ENCODE data around the gene ADCY5.

DNA sequence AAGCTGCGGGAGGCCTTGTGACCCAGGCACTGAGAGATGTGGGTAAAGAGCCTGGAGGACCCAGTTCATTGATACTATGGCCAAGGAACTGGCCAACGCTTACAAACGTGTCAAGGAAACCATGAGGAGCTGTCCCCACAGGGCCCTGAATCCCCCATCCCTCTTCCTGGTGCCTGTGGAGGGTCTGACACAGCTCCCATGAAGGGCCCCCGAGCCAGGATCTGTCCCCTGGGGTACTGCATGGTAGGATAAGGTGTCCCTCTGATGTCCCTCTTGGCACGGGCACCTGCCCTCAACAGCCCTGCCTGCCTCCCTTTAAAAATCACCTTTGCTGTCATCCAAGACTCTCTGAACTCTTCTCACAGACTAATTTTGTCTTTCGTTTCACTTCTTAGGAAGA, 122.4 kb downstream of the ADCY5 start:
- TF ChIP-seq POLR2A (IDR thresholded peaks at IDR 0.05): no peak
- TF ChIP-seq, protein P1, sequence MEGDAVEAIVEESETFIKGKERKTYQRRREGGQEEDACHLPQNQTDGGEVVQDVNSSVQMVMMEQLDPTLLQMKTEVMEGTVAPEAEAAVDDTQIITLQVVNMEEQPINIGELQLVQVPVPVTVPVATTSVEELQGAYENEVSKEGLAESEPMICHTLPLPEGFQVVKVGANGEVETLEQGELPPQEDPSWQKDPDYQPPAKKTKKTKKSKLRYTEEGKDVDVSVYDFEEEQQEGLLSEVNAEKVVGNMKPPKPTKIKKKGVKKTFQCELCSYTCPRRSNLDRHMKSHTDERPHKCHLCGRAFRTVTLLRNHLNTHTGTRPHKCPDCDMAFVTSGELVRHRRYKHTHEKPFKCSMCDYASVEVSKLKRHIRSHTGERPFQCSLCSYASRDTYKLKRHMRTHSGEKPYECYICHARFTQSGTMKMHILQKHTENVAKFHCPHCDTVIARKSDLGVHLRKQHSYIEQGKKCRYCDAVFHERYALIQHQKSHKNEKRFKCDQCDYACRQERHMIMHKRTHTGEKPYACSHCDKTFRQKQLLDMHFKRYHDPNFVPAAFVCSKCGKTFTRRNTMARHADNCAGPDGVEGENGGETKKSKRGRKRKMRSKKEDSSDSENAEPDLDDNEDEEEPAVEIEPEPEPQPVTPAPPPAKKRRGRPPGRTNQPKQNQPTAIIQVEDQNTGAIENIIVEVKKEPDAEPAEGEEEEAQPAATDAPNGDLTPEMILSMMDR (IDR thresholded peaks at IDR 0.05): no peak

Measured in lower leg skin (tissue), 3 donors.